Cardiac ventricle fibroblast (primary cell): ENCODE data around the gene ACTMAP. TPM values are rescaled to one million over a fixed set of nuclear protein-coding genes. Genes with fewer than 3 reads are reported as not detected.

ENCODE experiments used
- total RNA-seq: library from RNA; depleted of rRNA; stranded (reverse); fragments of >200 nt; gene quantifications from 2 replicates; pipeline ENCODE4 v1.2.3, GENCODE V29; 2015

The ACTMAP gene
- 5.6 and 5.9 TPM in 2 replicates for total RNA-seq

GRCh38 chr19:40750058-40750873 lies at the start of gene ACTMAP:
TSS of gene ACTMAP (minus strand) at chr19:40750477. CDS start at chr19:40749803, 674 bp downstream.

GRCh38 chr19:40798683-40799557 lies 48.6 kb upstream of the ACTMAP start, which contains the start of gene EGLN2:
TSS of gene EGLN2 (plus strand) at chr19:40799191. CDS start at chr19:40800573, 1,382 bp downstream.

DNA sequence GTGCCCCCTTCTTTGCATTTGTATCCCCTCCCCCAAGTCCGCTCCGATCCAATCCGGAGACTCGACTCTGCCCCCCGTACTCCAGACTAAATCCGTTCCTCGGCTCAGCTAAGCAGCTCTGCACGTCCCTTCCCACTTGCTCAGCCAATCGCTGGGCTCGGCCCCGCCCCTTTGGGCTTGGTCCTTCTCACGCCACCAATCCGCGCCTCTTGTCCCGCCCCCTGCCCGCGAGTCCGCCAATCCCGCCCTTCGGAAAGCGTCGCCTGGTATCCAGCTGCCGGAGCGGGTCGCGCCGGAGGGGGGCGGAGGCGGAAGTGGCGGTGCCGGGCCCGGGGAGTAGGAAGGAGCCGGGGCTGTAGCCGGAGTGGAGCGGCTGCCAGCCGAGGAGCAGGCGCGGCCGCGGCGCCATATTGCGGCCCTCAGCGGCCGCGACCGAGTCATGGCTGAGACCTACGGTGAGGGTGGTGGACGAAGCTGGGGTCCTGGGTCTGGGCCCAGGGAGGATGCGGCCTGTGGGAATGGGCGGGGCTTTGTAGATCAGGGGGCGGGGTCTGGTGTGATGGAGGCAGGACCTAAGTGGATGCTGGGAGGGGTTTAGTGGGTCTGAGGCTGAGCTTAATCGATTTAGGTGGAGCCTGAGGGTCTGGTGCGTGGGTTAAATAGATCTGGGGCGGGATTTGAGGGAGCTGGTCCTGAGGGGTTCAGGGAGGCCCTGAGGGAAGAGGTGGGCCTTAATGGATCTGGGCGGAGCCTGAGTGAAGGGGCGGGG lies 27.8 kb upstream of the ACTMAP start, which contains the start of gene RAB4B:
Gene RAB4B, plus strand, starts transcription at position 311 of the 769 bp plus-strand sequence. Its CDS starts 129 bp downstream, at position 440.

DNA sequence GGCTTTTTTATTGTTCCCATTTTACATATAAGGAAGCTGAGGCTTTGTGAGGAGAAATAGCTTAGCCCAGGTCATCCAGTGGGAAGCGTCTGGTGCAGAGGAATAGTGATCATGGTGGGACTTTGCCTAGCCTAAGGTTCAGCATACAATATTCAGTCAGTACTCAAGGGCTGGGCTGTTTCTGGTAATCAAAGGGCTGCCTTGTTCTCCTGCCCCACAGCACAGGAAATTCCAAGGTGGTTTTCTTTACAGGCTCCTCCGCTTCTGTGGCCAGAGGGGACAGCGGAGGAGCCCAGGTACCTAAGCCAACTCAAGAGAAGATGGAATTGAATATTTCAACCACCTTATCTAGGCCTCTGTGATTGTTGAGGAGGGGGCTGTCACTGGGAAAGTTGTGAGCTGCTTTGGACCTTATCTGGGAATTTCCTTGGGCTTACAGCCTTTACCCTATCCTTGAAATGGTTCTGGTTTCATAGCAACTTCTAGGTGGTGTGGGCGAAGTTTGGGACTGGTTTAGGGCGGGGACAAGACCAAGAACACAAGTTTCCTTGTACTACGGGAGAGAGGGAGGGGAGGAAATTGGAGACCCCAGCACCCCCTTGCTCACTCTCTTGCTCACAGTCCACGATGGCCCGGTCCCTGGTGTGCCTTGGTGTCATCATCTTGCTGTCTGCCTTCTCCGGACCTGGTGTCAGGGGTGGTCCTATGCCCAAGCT lies 24.8 kb upstream of the ACTMAP start, which contains the start of gene MIA:
Gene MIA, plus strand, starts transcription at position 606 of the 716 bp plus-strand sequence. Its CDS starts 22 bp downstream, at position 628.

DNA sequence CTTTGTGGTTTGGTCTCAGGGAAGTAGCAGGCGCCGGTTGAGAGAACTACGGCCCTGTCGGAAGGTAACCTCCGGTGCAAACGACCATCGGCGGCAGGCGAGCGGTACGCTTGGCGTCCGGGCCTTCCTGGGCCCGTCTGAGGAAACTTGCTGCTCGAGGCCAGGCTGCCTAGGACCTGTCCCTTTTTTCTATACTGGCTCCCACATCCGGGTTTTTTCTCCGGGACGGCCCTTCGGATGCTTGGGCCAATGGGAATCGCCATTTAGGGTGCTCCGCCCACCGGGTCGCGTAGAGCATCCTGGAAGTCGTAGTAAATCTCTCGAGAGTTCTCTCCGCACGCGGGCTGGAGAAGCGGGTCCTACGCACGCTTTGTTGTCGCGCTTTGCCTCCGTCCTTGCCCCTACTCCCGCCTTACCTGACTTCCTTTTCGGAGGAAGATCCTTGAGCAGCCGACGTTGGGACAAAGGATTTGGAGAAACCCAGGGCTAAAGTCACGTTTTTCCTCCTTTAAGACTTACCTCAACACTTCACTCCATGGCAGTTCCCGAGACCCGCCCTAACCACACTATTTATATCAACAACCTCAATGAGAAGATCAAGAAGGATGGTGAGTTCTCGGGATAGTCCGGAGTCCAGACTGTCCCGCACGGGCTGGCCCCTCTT lies 729 bp upstream of the ACTMAP start, which contains the start of gene SNRPA:
Gene SNRPA, plus strand, starts transcription at position 330 of the 664 bp plus-strand sequence. Its CDS starts 206 bp downstream, at position 536.

GRCh38 chr19:40716482-40717324 lies 33.6 kb downstream of the ACTMAP start, which contains the start of the genes COQ8B and ITPKC:
TSS of gene COQ8B (minus strand) at chr19:40716886. CDS start at chr19:40714632, 2,254 bp downstream.
TSS of gene ITPKC (plus strand) at chr19:40717112. CDS start at chr19:40717136, 24 bp downstream.

Other genes starting within 250 kb of the ACTMAP start
- gene SHKBP1, start 173.6 kb downstream of the ACTMAP start, total RNA-seq: 25.0 and 28.8 TPM in 2 replicates
- 119 and 120 TPM in 2 replicates for gene LTBP4, start 149.1 kb downstream of the ACTMAP start, total RNA-seq
- gene NUMBL, start 59.8 kb downstream of the ACTMAP start, total RNA-seq: 61.5 and 151 TPM in 2 replicates
- gene COQ8B, start 33.6 kb downstream of the ACTMAP start, total RNA-seq: 26.9 and 28.0 TPM in 2 replicates
- 30.0 and 30.8 TPM in 2 replicates for gene ITPKC, start 33.4 kb downstream of the ACTMAP start, total RNA-seq
- gene SNRPA, start 726 bp upstream of the ACTMAP start, total RNA-seq: 38.7 and 40.8 TPM in 2 replicates
- 2.6 TPM in 1 of 2 replicates, not detected in the other for gene MIA, start 25.0 kb upstream of the ACTMAP start, total RNA-seq
- gene RAB4B, start 27.8 kb upstream of the ACTMAP start, total RNA-seq: 15.2 and 16.0 TPM in 2 replicates
- 53.7 and 63.7 TPM in 2 replicates for gene EGLN2, start 48.7 kb upstream of the ACTMAP start, total RNA-seq
- gene CYP2A6, start 100.0 kb upstream of the ACTMAP start, total RNA-seq: not detected in 2 replicates
- not detected in 2 replicates for gene CYP2A7, start 131.8 kb upstream of the ACTMAP start, total RNA-seq
- gene CYP2B6, start 240.8 kb upstream of the ACTMAP start, total RNA-seq: not detected in 2 replicates